Mesendoderm (in vitro differentiated cells): Measurements from ENCODE around the gene TBC1D8. TPM values are rescaled to one million over a fixed set of nuclear protein-coding genes. Genes with fewer than 3 reads are reported as not detected.

Experiments used
- DNase-seq: peaks from one replicate; pipeline ENCODE4 v3.0.0; 2013
- H2AK5ac ChIP-seq: 2 replicates; pipeline ENCODE4 v1.6.1; 2013; ENCODE audit warnings: low read length, inconsistent platforms
- H2BK120ac ChIP-seq: 2 replicates; pipeline ENCODE4 v1.6.1; 2013; ENCODE audit warnings: low read depth, mild to moderate bottlenecking, low read length, moderate library complexity, mixed read lengths
- H2BK15ac ChIP-seq: replicated peaks from 2 replicates; pipeline ENCODE4 v1.6.1; 2013; ENCODE audit warnings: low read depth, mild to moderate bottlenecking, moderate library complexity
- H2BK5ac ChIP-seq: 2 replicates; pipeline ENCODE4 v1.6.1; 2013; ENCODE audit warnings: low read length, inconsistent platforms
- H3K18ac ChIP-seq: 2 replicates; pipeline ENCODE4 v1.6.1; 2013; ENCODE audit warnings: mild to moderate bottlenecking, low read length, mixed read lengths
- H3K23ac ChIP-seq: one replicate; pipeline ENCODE4 v1.6.1; 2013; ENCODE audit warnings: low read length
- H3K27ac ChIP-seq: 2 replicates; pipeline ENCODE4 v1.5.1; 2013; ENCODE audit warnings: low read depth, mild to moderate bottlenecking, inconsistent platforms, low read length, moderate library complexity
- H3K27me3 ChIP-seq: 2 replicates; pipeline ENCODE4 v1.6.1; 2013; ENCODE audit warnings: low read length, control low read depth, mild to moderate bottlenecking, inconsistent platforms; ENCODE audit not compliant: insufficient read depth, poor library complexity
- H3K36me3 ChIP-seq: 2 replicates; pipeline ENCODE4 v1.6.1; 2013; ENCODE audit warnings: low read length, inconsistent platforms; ENCODE audit not compliant: control insufficient read depth, insufficient read depth
- H3K4ac ChIP-seq: one replicate; pipeline ENCODE4 v1.6.1; 2013; ENCODE audit warnings: low read depth, mild to moderate bottlenecking, low read length, moderate library complexity
- H3K4me1 ChIP-seq: 2 replicates; pipeline ENCODE4 v1.6.1; 2013; ENCODE audit warnings: low read depth, low read length, inconsistent platforms; ENCODE audit not compliant: control insufficient read depth
- H3K4me2 ChIP-seq: 2 replicates; pipeline ENCODE4 v1.6.1; 2013; ENCODE audit warnings: low read length
- H3K4me3 ChIP-seq: 2 replicates; pipeline ENCODE4 v1.5.1; 2013; ENCODE audit warnings: mild to moderate bottlenecking, low read length
- H3K56ac ChIP-seq: one replicate; pipeline ENCODE4 v1.6.1; 2013; ENCODE audit warnings: low read length
- H3K79me1 ChIP-seq: 2 replicates; pipeline ENCODE4 v1.6.1; 2013; ENCODE audit warnings: low read length, inconsistent platforms
- H3K79me2 ChIP-seq: 2 replicates; pipeline ENCODE4 v1.6.1; 2013; ENCODE audit warnings: mild to moderate bottlenecking, low read length; ENCODE audit not compliant: control insufficient read depth, insufficient read depth
- H3K9ac ChIP-seq: 2 replicates; pipeline ENCODE4 v1.6.1; 2013; ENCODE audit warnings: low read length, inconsistent platforms
- H4K5ac ChIP-seq: one replicate; pipeline ENCODE4 v1.6.1; 2013; ENCODE audit warnings: low read length
- H4K8ac ChIP-seq: one replicate; pipeline ENCODE4 v1.6.1; 2013; ENCODE audit warnings: low read depth, mild to moderate bottlenecking, control low read depth, low read length, moderate library complexity
- WGBS: extraction: QIAGEN DNeasy Blood & Tissue Kit; methylation state at CpG from one replicate; pipeline ENCODE4 v1.1.7; 2013; ENCODE audit warnings: low lambda C conversion rate, missing lambda C conversion rate; ENCODE audit not compliant: insufficient coverage; ENCODE audit errors: extremely low coverage; 5-methylcytosine and 5-hydroxymethylcytosine counted together
- small RNA-seq: library from polyadenylated mRNA; stranded (forward); fragments of <200 nt; extraction: miRNeasy Mini kit (QIAGEN cat#:217004); gene quantifications from one replicate; pipeline ENCODE3, GENCODE V24; 2013; ENCODE audit not compliant: insufficient read depth

Gene TBC1D8

DNA sequence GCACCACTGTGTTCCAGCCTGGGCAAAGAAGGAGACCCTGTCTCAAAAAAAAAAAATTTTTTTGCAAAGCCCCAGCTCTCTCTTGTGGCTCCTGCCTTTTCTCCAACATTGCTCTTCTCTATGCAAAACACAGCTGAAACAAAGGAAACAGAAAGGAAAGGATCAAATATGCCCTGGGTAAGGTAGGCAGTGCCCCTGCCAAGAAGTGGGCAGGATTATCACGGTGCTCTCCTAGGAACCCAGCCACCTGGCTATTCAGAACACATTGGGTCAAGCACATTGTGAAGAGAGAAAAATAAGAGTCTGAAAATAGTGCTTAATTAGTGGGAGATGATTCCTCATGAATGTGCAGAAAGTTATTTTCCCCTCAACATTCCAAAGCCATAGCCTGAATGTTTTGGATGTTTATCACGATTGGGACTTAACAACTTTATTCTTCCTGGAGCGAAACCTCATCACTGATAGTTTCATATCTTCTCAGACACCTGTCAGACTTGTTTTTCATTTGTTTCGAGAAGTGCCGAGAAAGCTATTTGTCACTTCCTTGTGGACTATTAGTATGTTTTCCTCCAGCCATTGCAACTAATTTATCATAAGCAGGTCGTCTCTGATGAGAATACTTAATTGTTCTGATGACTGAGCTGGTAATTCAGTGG is 191.8 kb downstream of the TBC1D8 start:
- Histone ChIP-seq H3K4ac (no peak overlapping the region), H4K5ac (no peak overlapping the region), H2BK15ac (no peak overlapping the region), H3K79me1 (no peaks in the 10 kb centered on the region), H3K56ac (no peak overlapping the region), H3K36me3 (no peaks in the 10 kb centered on the region), H2BK5ac (no peak overlapping the region), H3K27ac (no peak overlapping the region), H3K27me3 (no peaks in the 10 kb centered on the region), H3K4me2 (no peak overlapping the region), H3K79me2 (no peaks in the 10 kb centered on the region), H3K4me1 (no peaks in the 10 kb centered on the region), H3K4me3 (no peak overlapping the region), H2BK120ac (no peak overlapping the region), H3K23ac (no peak overlapping the region), H3K9ac (no peak overlapping the region), H2AK5ac (no peak overlapping the region), H4K8ac (no peak overlapping the region), H3K18ac (no peak overlapping the region)
- DNase-seq: no peak
- WGBS: no CpG with 5 or more reads among the region's 6 CpGs

DNA sequence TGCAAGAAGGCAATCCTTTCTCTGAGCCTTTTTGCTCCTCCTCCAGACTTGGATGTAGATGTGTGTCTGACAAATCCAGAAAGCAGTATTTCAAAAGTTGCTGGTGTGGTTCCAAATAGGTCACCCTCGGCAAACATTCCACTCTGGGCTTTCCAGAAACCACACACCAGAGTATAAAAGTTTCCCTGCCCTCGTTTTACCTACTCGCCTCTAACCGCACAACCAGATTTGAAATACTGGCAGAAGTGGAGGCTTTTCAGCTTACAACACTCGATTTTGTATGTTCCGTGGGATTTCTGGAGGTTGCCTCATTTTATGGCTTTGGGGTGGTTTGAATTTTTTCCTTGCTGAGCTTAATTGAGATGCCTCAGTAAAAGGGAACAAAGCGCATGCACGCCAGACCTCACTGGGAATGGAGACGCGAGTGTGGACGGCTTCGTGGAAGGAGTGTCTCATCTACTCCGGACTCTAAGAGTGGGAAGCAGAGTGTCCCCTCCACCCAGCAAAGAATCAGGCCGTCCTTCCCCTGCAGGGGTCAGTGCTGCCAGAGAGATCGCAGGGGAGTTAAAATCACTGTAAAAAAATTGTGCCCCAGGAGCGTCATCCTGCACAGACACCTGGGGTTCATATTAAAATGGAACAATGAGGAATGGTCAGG is 193.1 kb downstream of the TBC1D8 start:
- no peak overlapping the region for H3K9ac ChIP-seq
- no peak overlapping the region for H2BK5ac ChIP-seq
- no peaks in the 10 kb centered on the region for H3K36me3 ChIP-seq
- no peaks in the 10 kb centered on the region for H3K79me2 ChIP-seq
- no CpG with 5 or more reads among the region's 16 CpGs for WGBS
- H3K79me1 ChIP-seq: no peaks in the 10 kb centered on the region
- no peak overlapping the region for H3K56ac ChIP-seq
- H3K4me1 ChIP-seq: no peaks in the 10 kb centered on the region
- no peak overlapping the region for H3K27ac ChIP-seq
- DNase-seq: no peak
- H3K4ac ChIP-seq: no peak overlapping the region
- no peak overlapping the region for H3K4me3 ChIP-seq
- H2AK5ac ChIP-seq: no peak overlapping the region
- no peak overlapping the region for H3K23ac ChIP-seq
- H3K27me3 ChIP-seq: no peaks in the 10 kb centered on the region
- no peak overlapping the region for H2BK15ac ChIP-seq
- no peak overlapping the region for H2BK120ac ChIP-seq
- no peak overlapping the region for H4K5ac ChIP-seq
- H3K18ac ChIP-seq: no peak overlapping the region
- H4K8ac ChIP-seq: no peak overlapping the region
- no peak overlapping the region for H3K4me2 ChIP-seq

Small RNAs within 50 kb of the gene (small RNA-seq; reads per million reads assigned to genes)
- gene BBIP1P1: not detected
